ENCODE measurements around the gene SESN1. TPM values are rescaled to one million over a fixed set of nuclear protein-coding genes. Genes with fewer than 3 reads are reported as not detected.

Gene SESN1
- total RNA-seq, 4 donors from 2014 or later, result 54.2 to 117 (median 90.5) TPM

GRCh38 chr6:109059571-109060021 is 35.0 kb downstream of the SESN1 start:
- DNase-seq (ENCODE audit: low spot score) (no peak), ATAC-seq (ENCODE audit: low FRiP score) (no peak)
- no peak for TF ChIP-seq CTCF (IDR thresholded peaks at IDR 0.05)

DNA sequence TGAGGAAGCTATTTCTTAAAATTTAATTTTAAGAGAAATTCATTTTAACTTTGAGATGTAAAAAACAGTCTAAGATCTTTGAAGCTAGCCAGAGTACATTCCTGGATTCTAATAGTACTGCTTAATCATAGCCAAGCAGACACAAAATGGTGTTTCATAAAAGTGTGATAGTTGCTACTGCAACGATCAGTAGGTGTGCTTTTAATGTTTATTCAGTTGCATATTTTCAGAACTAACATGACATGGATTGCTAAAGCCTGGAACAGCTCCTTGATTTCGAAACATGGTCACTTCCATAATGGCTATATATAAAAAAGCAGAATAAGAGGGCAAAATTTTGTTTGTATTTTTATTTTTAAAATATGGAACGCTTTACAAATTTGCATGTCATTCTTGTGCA is 35.5 kb downstream of the SESN1 start:
- no peak for TF ChIP-seq CTCF (IDR thresholded peaks at IDR 0.05)
- DNase-seq (ENCODE audit: low spot score) (no peak), ATAC-seq (ENCODE audit: low FRiP score) (peak; percentile 50)

DNA sequence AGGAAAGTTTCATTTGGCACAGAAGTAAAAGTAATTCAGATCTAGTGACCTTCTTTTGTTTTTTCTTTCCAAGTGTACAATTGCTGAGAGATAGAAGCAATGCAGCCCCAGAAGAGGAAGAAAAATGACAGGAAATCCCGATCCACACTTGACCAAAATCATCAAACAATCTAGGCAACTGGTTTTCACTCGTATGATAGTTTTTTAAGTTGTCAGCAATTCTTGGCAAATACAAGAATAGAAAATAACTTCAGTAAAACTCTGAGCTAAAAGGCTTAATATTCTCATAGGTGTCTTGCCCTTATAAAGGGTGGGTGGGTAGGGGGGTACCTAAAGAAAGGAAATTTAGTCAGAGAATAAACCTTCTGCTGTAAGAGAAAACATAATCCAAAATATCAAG is 36.0 kb downstream of the SESN1 start:
- TF ChIP-seq CTCF (IDR thresholded peaks at IDR 0.05), result no peak
- no peak for DNase-seq (ENCODE audit: low spot score)
- no peak for ATAC-seq (ENCODE audit: low FRiP score)

- TF ChIP-seq CTCF (IDR thresholded peaks at IDR 0.05), result no peak
- DNase-seq (ENCODE audit: low spot score), result no peak
- no peak for ATAC-seq (ENCODE audit: low FRiP score)
These were observed 38.0 kb downstream of the SESN1 start for GRCh38 chr6:109056661-109057060.

DNA sequence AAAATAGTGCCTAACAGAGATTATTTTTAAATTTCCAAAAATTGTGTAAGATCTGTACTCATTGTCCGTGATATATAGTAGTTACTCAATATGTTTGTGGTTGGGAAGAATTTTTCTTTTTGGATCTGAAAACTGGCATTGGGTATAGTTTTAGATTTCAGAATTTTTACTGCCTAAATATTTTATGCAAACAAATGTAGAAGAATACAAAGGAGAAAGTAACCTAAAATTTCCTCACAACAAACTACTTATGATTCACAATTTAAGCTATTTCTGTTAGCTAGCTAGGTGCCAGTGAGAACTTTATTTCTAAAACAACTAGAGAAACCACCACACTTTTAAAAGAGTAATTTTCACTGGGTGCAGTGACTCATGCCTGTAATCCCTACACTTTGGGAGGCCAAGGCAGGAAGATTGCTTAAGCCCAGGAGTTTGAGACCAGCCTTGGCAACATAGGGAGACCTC is 38.8 kb downstream of the SESN1 start:
- ATAC-seq (ENCODE audit: low FRiP score) (peak; percentile 48), DNase-seq (ENCODE audit: low spot score) (no peak)
- TF ChIP-seq CTCF (IDR thresholded peaks at IDR 0.05), result no peak

DNA sequence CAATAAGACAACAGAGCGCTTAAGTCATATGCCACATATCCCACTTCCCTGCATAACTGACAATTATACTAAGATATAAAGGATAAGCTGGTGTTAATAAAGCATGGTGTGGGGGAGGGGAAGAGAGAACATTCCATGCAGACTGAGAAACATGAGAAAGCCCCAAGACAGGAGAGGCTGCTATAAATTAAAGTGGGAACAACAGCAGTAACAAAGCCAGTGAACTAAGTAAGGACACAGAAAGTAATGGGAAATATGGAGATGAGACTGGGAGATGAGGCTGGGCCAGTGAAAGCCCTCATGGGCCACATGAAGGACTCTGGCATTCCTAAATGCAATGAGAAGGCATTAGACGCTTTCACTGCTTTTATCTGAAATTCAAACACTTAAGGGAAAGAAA is 41.3 kb downstream of the SESN1 start:
- ATAC-seq (ENCODE audit: low FRiP score) (no peak), DNase-seq (ENCODE audit: low spot score) (no peak)
- no peak for TF ChIP-seq CTCF (IDR thresholded peaks at IDR 0.05)

DNA sequence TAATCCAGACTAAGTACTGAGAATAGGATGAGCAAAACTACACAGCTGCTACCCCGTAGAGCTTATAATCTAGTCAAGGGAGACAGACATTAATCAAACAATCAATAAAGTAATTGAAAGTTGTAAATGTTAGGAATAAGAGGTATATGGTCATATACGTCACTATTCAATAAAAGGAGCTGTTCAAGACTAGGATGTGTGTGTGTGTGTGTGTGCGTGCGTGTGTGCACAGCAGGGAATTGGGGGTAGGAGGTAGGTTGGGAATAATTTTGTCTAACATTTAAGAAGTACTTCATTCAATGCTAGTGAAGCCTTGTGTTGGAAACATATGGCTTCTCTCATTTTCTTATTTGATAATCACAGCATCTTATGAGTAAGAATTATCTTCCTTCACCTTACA is 41.8 kb downstream of the SESN1 start:
- ATAC-seq (ENCODE audit: low FRiP score), result no peak
- no peak for DNase-seq (ENCODE audit: low spot score)
- TF ChIP-seq CTCF (IDR thresholded peaks at IDR 0.05), result no peak
